Measurements from ENCODE around the gene FGD4.

Gene FGD4

DNA sequence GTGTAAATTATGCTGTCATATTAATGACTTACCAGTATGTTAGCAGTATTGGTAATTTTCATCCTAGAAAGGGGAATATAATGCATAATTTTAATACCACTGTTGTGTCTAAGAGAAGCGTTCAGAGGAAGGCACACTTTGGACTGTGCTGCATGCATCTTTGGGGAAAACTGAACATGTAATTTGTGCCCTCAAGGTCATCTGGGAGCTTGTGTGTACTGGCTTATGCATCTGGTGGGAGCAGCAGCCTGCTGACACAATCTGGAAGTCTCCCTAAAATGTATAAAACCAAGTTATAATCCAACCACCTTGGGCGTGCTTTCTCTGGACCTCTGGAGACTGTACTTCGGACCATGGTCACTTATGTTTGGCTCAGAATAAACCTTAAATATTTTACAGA is 14.1 kb downstream of the FGD4 start:
- DNase-seq, result no peak

DNA sequence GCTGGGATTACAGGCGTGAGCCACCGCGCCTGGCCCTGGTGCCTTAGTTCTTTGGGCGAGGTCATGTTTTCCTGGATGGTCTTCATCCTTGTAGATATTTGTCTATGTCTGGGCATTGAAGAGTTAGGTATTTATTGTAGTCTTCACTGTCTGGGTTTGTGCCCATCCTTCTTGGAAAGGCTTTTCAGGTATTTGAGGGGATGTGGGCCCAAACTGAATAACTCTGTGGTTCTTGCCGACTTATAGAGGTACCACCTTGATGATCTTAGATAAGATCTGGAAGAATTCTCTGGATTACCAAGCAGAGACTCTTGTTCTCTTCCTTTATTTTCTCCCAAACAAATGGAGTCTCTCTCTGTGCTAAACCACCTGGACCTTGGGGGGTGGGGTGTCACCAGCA is 18.9 kb downstream of the FGD4 start:
- DNase-seq, result no peak

DNA sequence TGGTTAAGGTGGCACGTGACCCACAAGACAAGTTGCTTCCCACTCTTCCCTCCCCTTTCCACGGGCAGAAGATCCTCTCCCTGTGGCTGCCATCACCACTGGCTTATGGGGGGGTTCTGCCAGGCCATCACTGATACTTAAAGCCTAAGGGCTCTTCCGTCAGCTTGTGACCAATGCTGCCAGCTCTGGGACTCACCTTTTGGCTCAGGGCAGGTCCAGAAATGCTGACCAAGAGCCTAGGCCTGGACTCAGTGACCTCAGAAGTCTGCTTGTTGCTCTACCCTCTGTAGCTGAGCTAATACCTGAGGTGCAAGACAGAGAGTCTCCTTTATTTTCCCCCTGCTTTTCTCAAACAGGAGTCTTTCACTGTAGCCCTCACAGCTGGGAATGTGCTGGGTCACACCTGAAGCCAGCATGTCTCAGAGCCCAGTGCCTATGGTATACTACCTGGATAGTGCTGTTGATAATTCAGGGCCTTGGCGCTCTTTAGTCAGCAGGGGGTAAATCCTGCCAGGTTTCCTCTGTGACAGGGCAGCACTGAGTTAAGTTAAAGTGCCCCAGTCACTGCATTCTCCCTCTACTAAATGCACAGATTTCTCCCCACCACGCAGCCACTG is 19.7 kb downstream of the FGD4 start:
- DNase-seq, result no peak

DNA sequence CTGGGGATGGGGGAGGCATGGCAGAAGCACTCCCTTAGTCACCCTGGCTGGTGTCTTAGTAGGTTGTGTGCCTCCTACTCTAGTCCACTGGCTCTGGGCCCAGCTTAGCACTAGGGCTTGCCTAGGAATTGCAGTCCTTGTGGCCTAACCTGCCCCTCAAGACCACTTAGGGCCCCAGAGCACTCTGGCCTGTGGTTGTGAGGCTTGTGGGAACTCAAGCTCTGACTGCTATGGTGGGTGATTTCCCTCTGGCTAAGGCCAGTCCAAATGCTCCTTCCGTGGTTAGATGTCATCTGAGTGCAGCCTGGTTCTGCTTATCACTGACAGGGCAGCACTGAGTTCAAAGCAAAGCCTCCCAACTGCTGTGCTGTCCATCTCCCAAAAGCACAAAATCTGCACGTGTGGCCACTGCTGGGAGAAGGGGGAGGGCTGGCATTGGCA is 20.2 kb downstream of the FGD4 start:
- DNase-seq, result peak; percentile 7

DNA sequence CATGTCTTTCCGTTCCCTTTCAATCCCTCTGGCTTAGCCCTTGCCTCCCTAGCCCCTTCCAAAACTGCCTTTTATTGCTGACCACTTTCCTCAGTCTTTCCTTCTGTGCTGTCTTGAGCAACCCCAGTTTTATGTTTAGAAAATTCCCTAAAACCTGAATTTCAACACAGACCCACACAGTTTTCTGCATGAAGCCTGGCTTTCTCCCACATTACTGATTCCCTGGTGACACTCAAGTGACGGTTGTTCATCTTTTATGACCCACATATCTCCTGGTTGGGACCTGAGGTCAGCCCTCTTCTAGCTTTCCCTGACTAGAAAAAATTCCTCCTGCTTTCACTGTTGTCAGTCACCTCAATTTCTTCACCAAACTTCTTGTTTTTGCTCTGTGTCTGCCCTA is 21.0 kb downstream of the FGD4 start:
- no peak for DNase-seq

DNA sequence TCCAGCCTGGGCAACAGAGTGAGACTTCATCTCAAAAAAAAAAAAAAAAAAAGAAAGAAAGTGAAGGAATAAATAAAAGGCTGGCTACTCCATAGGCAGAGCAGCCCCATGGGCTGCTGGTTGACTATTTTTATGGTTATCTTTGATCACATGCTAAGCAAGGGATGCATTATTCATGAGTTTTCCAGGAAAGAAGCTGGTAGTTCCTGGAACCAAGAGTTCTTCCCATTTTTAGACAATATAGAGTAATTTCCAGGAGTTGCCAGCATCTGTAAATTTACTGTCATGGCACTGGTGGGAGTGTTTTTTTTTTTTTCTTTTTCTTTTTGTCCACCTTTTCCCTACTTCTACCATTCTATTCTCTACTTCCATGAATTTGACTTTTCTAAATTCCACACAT is 24.2 kb downstream of the FGD4 start:
- no peak for DNase-seq

DNA sequence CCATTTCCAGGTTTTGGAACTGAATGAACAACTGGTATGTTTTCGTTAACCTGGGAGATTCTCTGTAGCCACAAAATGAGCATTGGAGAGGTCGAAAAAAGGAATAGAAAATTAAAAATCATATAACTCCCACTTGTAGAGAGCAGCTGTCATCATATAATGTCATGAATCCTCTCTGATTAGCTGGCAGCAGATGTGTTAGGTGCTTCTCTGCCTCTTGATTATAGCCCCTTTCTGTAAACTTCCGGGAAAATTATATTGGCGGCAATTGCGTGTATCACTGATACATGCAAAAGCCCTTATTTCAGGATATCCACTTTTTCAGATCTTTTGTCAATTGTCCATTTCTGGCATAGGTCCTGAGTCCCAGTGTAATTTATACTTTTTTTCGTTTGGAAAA is 31.7 kb downstream of the FGD4 start:
- DNase-seq, result no peak

DNA sequence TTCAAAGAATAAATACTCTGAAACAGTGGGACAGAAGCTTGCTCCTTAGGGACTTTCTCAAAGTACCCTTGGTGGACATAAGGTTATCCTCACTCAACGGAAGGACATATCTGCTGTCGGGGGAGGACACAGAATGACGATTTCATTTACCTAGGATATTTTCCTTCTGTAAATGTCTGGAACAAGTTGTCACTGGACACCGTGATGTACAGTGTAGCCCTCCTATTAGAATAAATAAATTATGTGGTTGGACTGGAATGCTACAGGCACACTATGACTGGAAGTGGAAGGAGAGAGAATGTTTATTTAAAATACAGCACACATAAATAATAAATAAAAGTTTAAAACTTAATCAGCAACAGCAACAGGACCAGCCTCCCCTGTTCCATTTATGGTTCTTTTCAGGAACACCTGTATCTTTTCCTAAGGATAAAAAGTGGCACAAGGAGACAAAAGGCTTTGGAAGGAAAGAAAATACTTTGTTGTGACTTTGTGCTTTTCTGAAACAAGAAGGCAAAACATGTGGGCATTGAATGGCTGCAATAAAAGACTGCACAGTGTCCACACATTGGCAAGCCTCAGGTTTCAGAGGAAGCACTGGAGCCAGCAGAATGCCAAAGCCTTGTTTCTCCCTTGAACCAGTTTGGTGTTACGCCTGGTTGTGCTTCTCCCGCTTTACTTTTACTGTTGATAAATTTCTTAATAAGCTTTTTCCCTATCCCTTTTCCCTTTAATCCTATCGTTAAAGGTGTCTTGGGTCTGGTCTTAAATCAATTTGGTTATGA is 36.8 kb downstream of the FGD4 start:
- DNase-seq, result peak; percentile 11

DNA sequence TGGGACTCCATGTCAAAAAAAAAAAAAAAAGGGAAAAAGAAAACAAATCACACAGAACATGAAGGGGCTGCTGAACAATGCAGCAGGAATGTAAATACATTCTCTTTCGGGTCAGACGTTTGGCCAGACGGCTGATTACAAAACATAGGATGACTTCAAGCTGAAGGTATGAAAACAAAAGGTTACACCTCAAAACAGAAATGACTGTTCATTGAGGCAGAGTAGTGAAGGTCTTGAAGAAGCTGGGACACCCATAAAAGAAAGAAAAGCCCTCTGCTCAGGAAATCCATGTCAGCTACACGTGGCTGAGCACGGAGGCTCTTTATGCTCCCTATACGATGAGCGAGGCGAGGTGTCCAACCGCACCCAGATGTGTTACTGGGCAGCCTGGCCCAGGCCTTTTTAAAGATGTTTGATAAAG is 37.7 kb downstream of the FGD4 start:
- DNase-seq, result peak; percentile 82

DNA sequence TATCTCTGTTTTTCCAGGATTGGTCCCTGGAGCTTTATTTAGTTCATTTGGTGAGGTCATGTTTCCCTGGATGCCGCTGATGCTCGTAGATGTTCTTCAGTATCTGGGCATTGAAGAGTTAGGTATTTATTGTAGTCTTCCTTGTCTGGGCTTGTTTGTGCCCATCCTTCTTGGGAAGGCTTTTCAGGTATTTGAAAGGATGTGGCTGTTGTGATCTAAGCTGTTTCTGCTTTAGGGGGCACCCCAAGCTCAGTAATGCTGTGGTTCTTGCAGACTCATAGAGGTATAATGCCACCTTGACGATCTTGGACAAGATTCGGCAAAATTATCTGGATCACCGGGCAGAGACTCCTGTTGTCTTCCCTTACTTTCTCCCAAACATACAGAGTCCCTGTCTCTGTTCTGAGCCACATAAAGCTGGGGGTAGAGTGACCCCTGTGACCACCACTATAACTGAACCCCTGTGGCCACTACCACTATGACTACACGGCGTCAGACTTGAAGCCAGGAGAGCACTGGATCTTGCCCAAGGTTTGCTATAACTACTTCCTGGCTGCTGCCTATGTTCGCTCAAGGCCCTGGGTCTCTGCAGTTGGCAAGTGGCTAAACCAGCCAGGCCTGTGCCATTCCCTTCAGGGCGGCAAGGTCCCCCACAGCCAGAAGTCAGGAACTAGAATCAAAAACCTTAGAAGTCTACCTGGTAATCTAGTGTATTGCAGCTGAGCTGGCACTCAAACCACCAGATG is 40.9 kb downstream of the FGD4 start:
- no peak for DNase-seq

DNA sequence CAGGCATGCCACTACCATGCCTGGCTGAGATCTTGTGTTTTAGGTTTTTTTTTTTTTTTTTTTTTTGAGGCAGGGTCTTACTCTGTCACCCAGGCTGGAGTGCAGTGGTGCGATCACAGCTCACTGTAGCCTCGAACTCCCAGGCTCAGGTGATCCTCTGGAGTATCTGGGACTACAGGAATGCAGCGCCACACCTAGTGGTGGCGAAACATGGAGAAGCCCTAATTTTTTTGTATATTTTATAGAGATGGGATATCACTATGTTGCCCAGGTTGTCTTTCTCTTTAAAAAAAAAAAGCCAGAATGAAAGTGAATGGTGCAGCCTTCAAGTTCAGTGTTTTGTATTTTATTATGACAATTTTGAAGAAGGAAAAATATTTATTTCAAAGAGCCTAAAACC is 44.1 kb downstream of the FGD4 start:
- no peak for DNase-seq

DNA sequence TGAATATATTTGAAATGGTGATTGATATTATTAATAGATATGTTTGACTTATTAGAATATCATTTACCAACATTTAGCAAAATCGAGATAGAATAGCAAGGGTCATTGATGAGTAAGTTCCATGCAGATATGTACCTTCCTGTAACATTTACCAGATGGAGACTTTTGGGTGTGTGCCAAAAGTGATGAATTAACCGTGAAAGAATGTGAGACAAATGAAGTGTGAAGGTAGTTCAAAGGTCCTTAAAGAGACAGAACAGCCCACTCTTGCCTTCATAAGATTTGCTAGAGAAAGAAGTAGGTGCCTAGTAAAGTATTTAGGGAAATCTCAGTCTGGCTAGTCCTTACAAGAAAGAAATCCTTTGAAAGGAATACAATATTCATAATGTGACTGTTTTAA is 45.5 kb downstream of the FGD4 start:
- peak; percentile 93 for DNase-seq

DNA sequence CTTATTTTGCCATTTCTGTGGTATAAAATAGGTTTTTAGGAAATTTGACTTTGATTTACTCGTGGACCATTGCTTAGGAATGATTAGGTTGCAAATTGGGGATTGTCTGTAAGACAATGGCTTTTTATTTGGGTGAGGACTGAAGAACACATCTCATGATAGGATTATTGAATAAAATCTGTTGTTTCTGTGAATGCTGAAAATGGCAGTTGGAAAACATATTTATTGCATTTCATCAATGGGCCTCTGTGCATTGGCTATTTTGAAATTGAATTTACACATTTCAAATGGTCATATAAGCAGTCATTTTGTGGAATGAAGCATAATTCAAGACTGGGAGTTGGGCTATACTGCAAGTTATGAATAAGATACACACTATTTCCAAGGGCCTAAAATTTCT is 46.0 kb downstream of the FGD4 start:
- no peak for DNase-seq

DNA sequence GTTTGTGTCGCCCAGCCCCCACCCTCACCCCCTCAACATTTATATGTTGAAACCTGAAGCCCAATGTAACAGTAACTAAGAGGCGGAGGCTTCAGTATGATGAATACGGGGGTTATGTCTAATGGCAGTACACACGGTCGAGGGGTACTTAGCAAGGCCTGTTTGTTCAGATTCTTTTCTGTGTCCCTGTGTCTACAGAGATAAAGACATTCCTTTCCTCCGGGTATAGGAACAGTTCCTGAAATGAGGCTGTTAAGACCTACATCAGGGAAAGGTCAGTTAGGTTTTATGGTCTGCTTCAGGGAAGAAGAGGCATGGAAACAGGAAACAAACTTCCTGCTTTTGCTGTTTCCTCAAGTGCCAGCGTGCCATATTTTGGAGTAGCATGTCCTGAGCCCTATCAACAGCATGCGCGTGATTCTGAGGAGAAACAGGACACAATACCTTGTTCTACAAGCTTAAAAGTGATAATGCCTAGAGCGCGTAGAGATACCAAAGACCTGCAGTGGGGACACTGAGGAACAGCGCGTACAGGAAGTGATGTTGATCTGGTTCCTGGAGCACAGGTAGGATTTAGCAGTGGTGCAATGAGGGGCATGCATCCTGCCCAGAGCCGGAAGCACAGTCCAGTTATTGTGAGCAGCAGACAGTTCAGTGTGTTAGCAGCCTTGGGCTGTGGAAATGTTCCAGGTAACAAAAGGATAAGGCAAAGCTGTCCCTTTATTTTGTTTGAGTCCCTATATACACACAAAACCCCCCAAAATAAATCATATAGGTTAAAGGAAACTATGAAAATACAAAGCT is 47.2 kb downstream of the FGD4 start:
- DNase-seq, result no peak

DNA sequence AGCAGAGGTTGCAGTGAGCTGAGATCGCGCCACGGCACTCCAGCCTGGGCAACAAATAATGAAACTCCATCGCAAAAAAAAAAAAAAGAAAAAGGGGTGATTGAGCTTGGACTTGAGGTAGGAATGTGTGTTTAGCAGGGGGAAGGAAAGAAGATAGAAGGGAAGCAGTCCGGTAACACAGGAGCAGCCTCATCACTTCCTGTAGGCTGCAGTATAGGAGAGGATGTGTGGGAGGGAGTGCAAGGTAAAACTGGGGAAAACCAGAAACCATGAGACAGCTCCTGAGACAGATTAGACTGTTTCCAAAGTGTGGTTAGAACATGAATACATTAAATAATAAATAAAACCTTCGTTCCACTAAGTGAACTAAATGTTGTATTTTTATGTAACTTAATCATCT is 49.2 kb downstream of the FGD4 start:
- DNase-seq, result peak; percentile 39

DNA sequence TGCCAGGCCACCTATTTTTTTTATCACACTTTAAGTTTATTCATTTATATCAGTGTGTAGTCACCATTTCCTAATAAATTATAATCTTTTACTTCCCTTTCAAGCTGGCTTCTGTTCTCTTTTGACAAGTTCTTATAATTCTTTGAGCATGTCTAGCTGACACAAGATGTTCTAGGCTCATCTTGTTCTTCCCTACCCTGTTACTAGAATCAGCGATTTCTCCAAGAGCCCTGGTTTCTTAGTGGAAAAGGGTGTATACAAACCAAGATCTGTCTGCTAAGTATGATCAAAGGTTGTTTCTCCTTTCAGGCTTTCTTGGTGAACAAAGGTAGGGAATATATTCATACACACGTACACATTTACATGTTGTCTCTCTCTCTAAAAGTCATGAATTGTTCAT is 51.0 kb downstream of the FGD4 start:
- no peak for DNase-seq

DNA sequence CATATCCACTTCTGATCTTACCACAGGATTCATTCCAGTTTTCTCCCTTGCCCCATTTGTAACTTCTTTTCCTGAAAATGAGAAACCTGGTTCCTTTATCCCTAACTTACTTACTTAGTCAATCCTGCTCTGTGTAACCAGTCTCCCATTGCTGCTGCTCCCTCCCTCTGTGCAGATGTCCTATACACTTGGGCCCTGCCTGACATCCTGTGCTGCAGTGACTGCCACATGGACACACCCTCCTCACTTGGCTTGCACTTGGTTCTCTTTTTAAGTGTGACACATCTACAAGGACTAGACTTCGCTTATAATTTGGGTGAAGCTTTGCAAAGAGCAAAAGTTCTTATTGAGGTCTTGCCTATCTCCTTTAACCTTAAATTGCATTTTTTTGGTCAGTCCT is 51.4 kb downstream of the FGD4 start:
- DNase-seq, result no peak

DNA sequence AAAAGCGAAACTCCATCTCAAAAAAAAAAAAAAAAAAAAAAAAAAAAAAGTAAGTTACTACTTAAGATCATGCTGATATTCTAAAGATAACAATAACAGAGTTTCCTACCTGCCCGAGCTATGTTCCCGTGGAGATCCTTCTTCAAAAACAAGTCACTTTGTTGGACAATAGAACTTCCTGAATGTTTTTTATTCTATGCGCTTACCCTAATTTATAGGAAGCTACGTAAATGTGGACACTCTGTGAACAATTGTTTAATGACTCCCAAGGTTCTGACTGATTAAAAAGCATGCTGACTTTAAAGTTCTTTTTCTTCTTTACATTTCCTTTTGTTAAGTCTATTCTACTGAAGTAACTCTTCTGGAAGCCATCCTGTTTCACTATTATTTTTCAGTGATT is 52.5 kb downstream of the FGD4 start:
- DNase-seq, result no peak

DNA sequence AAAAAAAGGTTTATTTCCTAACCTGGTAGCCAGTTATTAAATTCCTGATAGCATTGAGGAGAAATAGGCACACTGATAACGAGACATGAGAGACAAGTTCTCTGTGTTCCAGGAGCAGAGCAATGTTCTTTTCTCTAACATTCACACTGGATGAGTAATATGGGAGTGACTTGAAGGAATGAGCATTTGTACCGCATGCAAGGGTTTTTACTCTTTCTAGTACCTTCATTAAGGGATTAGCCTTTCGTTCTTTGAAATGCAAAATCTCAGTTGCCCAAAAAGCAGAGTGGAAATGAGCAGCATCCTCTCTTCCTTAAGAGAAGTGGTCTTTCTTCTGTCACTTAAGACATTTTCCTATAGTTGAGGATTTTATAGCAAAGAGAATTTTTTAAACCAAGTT is 54.7 kb downstream of the FGD4 start:
- DNase-seq, result peak; percentile 75

DNA sequence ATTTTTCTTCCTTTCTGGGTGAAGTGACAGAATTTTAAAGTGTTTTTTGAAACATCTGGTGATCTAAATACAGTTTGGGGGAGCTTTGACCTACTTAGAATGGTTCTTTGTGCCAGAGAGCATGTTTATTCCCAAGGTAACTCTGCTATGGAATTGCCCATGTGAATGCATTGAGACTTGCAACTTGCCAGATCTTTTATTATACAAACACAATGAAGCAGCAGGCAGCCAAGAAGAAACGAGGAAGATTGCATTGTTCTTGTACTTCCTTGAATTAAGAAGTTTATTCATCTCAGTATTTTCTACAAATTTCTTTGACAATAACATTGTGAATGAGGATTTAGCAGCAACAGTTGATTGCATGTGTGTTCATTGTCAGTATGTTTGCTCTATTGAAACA is 55.5 kb downstream of the FGD4 start:
- DNase-seq, result no peak

DNA sequence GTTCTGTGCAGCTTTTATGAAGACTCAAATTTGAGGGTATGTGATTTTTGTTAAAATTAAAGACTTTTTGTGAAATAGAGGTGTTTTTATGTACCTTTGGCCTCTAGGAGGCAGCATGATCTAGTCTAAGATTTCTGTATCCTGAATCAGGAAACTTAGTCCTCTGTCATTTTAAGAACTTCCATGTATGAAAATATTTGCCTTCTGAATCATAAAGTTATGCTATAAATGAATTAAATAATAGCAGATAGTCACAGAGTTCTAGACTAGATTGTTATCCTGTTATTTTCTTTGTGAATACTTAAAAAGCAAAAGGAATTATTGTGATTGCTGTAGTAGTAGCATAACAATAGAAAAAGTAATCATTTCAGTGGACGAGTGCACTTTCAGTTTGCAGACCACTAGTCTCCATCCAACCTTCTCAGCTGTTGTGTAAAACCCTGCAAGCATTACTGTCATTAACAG is 56.3 kb downstream of the FGD4 start:
- peak; percentile 66 for DNase-seq

DNA sequence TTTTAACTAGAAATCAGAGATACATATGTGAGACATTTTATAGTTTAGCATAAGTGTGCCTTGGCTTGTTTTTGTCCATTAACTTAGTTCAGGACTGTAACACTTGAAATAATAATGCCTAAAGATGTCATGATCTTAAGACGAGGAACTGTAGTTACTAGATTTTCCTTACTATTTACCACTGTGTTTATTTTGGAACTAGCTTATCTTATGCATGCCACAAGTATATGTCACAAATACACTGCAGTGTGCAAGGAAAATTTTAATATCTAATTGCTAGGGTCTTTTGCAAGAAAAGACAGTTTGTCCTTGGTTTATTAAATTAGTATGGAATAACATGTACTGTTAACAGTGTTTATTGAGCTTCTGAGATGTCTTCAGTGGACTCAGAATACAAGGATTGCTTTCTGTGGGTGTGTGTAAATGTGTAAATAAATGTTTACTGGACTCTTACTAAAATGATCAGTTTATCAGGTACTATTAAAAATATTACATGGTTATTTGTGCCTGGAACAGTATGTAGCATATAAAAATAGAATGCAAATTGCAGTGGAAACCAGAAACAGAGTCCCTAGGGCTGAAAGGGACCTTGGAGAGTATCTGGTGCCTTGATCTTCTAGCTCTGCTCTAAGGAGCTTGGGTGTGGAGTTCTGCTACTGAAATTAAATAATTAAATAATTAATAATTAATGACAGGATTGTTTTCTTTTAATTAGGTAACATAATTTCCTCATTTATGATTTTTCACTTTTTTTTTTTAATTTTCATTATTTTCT is 58.1 kb downstream of the FGD4 start:
- no peak for DNase-seq
